KOPT-K1 (cell line): ENCODE measurements around the gene AIG1.
A peak's percentile ranks its signal among the peaks of the same experiment; 100 is the strongest.
"Not testable (repeated sequence)": the region's sequence is repeated elsewhere in the genome, so short reads cannot be mapped to it uniquely, and the experiment has no call there.

Experiments
- H3K27ac ChIP-seq: fragments of 200-600 bp; sonication (generic); 2 replicates; pipeline ENCODE4 v1.5.1; 2016; ENCODE audit warnings: antibody characterized with exemption, mild to moderate bottlenecking, low read depth, low read length; ENCODE audit not compliant: poor library complexity, severe bottlenecking
- H3K36me3 ChIP-seq: fragments of 200-600 bp; sonication (generic); 2 replicates; pipeline ENCODE4 v1.5.1; 2017; ENCODE audit warnings: antibody characterized with exemption, mild to moderate bottlenecking, low read length, moderate library complexity; ENCODE audit not compliant: insufficient read depth
- H3K9me3 ChIP-seq: fragments of 200-600 bp; sonication (generic); 2 replicates; pipeline ENCODE4 v1.5.1; 2017; ENCODE audit warnings: antibody characterized with exemption, low read length, mild to moderate bottlenecking; ENCODE audit not compliant: insufficient read depth, poor library complexity, severe bottlenecking

Gene AIG1

DNA sequence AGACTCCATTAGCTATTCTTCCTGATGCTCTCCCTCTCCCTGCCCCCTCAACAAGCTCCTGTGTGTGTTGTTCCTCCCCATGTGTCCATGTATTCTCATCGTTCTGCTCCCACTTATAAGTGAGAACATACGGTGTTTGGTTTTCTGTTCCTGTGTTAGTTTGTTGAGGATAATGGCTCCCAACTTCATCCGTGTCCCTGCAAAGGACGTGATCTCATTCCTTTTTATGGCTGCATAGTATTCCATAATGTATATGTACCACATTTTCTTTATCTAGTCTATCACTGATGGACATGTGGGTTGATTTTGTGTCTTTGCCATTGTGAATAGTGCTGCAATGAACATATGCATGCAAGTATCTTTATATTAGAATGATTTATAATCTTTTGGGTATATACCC is 16.3 kb upstream of the AIG1 start:
- not testable (repeated sequence) for H3K36me3 ChIP-seq, H3K27ac ChIP-seq, H3K9me3 ChIP-seq

DNA sequence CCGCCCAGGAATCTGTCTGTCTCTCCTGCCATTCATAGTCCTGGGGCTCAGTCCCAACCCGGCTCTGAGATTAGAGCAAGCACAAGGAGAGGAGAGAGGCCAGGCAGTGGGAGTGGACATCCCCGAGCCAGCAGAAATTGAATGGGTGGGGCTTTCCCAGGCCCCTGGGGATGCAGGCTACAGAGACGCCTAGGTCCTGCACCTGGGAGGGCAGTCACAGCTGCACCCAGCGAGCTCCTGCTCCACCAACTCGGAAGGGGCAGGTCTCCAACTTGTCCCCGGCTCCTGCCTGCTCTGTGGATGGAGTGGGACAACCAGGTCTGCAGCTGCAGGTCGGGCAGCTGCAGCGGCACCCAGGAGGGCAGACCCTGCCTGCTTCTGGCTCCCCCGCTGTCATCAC is 11.1 kb upstream of the AIG1 start:
- Histone ChIP-seq H3K36me3 (no peaks in the 10 kb centered on the region), H3K27ac (no peak overlapping the region), H3K9me3 (peaks cover 11% of the 10 kb centered on the region)

DNA sequence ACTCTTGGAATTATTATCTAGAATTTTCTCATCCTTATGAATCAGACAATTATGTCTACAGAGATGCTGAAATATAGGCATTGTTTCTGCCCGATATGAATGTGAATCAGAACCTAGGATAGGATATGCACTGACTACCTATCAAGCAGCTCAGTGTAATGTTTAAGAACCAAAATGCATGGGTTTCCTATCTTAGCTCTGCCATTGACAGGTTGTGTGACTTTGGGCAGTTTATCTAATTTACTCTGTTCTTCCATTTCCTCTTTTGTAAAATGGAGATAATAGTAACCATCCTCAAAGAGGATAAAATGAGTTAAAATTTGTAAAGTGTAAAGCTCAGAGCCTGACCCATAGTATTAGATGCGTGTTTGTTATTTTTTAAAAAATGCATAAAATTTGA is 10.2 kb upstream of the AIG1 start:
- H3K9me3 ChIP-seq: peaks cover 11% of the 10 kb centered on the region
- H3K27ac ChIP-seq: no peak overlapping the region
- no peaks in the 10 kb centered on the region for H3K36me3 ChIP-seq

DNA sequence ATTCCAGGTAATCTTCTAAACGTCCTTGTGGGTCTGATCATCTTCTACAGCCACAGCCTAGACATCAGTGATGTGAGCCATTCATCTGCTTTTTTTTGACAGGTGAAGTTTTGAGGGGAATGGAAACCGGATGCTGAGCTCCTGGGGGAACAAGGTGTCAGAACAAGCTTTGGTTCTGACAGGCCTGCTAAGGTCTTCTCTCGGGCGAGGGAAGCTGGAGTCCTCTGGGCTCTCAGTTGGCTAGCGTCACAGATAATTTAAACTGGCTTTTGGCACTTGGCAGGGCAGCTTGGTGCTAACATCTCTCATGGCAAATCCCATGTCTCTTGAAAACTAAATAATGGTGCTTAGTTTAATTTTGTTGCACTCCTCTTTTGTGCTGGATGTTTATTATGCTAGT is 8.4 kb upstream of the AIG1 start:
- Histone ChIP-seq H3K36me3 (no peaks in the 10 kb centered on the region), H3K9me3 (peaks cover 11% of the 10 kb centered on the region), H3K27ac (no peak overlapping the region)

DNA sequence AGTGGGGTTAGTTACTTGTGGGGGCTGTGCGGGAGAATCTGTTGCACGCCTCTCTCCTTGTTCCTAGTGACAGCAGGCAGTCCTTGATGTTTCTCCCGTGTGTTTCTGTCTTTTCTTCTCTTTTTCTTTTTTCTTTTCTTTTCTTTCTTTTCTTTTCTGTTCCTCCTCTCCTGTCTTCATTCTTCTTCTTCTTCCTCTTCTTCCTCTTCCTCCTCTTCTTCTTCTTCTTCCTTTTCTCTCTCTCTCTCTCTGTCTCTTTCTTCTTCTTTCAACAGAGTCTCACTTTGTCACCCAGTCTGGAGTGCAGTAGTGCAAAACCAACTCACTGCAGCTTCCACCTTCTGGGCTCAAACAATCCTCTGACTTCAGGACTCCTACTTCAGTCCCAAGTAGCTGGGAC is 6.8 kb upstream of the AIG1 start:
- no peaks in the 10 kb centered on the region for H3K36me3 ChIP-seq
- H3K27ac ChIP-seq: no peak overlapping the region
- H3K9me3 ChIP-seq: peaks cover 10% of the 10 kb centered on the region

DNA sequence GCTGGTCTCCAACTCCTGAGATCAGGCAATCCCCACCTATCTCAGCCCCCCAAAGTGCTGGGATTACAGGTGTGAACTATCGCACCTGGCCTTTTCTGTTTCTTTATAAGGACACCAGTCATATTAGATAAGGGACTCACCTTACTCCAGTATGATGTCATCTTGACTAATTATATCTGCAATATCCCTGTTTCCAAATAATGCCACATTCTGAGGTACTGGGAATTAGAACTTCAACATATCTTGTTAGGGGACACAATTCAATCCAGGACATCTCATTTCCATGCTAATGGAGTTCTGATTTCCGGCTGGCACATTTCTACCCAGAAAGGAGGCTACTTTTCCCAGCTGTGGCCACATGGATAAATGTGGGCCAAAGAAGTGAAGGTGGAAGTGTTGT is 6.4 kb upstream of the AIG1 start:
- H3K27ac ChIP-seq: no peak overlapping the region
- no peaks in the 10 kb centered on the region for H3K36me3 ChIP-seq
- peaks cover 5% of the 10 kb centered on the region for H3K9me3 ChIP-seq

DNA sequence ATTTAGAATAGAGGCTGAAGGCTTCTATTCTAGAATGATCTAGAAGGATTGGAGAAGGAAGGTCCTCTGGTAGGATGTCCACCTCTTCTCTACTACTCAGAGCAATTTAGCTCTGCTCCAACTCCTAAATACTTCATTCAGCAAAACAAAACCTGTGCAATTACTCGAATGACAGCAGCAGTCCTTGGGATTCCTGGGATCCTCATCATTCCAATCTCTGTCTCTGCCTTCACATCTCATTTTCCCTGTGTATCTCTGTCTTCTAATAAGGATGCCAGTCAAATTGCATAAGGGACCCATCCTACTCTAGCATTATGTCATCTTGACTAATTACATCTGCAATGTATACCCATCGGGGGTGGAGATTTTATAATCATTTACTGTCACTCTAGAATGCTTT is 5.5 kb upstream of the AIG1 start:
- Histone ChIP-seq H3K36me3 (no peaks in the 10 kb centered on the region), H3K27ac (no peak overlapping the region), H3K9me3 (no peaks in the 10 kb centered on the region)

DNA sequence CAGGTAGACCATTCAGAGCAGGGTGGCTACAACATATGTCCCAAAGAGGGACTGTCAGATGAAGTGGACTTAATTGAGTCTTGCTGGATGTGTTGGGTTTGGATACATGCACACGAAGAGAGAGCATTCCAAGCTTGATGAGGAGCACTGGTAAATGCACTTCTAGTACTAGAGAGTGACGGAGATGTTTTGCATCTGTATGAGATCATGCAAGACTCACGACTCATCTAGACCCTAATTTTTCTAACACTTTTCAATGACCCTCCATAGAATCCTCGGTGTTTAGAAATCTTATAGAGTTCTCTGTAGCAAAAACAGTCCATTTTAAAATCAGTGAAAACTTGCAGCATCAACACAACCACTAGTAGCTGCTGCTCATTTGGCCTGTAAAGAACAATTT is 4.8 kb upstream of the AIG1 start:
- Histone ChIP-seq H3K9me3 (no peaks in the 10 kb centered on the region), H3K36me3 (no peaks in the 10 kb centered on the region), H3K27ac (no peak overlapping the region)

DNA sequence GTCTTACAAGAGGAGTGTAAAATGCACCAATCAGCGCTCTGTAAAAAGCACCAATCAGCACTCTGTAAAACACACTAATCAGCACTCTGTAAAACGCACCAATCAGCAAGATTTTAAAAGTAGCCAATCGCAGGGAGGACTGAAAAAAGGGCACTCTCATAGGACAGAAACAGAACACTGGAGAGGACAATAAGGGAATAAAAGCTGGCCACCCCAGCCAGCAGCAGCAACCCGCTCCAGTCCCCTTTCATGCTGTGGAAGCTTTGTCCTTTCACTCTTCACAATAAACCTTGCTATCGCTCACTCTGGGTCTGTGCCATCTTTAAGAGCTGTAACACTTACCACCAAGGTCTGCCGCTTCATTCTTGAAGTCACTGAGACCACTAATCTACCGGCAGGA is 1.7 kb upstream of the AIG1 start:
- no peak overlapping the region for H3K27ac ChIP-seq
- H3K9me3 ChIP-seq: no peaks in the 10 kb centered on the region

DNA sequence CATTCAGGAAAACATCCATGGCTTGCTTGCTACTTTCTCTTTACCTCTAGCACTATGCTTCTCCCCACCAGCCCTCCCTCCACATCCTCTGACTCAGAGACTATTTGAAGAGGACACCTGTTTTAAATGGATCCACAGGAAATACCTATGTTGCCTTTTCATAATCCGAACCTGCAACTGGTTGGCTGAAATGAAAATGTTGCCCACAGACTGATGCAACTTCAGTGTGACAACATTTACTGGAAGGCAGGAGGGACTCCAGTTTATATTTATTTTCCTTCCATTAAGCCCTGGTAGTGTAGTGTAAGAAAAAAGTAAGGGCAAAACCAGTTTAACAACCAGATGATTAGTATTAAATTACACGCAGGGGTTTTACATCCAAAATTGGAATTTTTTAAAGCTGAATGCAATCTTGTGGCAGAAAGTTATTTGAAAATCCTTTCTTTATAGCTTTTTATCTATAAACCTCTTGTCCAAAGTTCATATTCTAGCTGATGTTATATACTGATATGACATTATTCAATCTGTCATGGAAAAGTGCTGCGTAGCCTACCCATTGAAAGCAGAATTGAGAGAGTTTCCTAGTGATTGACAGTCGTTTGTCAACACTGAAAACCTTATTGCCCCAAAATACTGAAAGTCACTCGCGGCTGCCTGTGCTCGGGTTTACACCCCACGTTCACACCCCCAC is 881 bp upstream of the AIG1 start:
- Histone ChIP-seq H3K9me3 (no peaks in the 10 kb centered on the region), H3K36me3 (no peaks in the 10 kb centered on the region), H3K27ac (peak overlapping the region; percentile 52)

More for the DNA sequence above, 1.7 kb upstream of the AIG1 start:
- no peaks in the 10 kb centered on the region for H3K36me3 ChIP-seq

DNA sequence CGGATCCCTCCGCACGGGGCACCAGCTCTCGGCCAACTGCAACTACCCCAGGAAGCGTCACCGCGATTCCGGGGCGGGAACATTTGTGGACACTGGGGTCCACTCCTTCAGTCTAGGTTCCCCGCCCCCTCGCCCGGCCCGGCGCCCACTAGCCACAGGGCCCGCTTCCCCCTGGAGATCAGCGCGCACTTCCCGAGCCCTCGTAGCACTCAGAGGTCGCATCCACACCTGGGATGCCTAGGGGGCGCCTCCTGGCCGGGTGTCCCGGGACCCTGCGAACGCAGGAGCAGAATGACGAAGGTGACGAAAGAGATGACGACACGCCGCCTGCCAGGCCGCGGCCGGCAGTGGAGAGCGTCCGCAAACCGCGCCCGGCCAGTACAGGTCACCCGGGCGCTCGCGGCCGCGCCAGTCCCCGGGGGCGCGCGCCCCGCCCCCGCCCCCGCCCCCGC is 309 bp upstream of the AIG1 start:
- Histone ChIP-seq H3K36me3 (no peaks in the 10 kb centered on the region), H3K9me3 (no peaks in the 10 kb centered on the region), H3K27ac (peak overlapping the region; percentile 52)

DNA sequence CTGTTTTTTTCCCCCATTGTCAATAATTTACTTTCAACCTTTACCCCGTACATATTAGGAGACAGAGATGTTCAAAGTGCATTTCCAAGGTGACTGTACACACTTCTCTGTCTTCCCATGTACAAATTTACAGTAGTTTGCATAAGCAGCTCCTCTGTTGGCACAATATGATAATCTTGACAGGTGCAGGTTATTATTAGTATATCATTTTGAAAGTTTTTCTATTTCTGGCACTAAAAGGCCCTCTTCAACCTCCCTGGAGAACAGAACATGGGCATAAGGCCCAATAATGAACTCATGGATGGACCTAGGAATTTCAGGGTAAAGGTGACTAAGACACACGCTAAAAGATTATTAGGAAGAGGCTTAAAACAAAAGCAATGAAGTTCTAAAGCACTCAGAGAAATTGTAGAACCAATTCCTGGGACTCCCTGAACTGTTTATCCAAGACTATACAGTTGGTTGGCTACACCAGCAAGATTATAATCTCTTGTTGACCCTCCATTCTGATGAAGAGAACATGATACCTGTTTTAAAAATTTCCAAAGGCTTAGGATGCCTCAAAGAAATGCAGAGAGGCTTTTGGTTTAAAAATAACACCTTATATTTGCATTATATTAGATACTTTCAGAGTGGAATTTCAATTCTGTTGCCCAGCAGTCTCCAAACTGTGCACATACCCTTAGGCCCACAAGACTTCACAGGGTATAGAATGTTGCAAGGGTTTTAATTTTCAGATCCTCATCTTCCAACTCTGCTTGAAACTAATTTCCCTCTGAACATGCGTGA is 1.1 kb downstream of the AIG1 start:
- Histone ChIP-seq H3K36me3 (no peaks in the 10 kb centered on the region), H3K27ac (no peak overlapping the region), H3K9me3 (no peaks in the 10 kb centered on the region)

DNA sequence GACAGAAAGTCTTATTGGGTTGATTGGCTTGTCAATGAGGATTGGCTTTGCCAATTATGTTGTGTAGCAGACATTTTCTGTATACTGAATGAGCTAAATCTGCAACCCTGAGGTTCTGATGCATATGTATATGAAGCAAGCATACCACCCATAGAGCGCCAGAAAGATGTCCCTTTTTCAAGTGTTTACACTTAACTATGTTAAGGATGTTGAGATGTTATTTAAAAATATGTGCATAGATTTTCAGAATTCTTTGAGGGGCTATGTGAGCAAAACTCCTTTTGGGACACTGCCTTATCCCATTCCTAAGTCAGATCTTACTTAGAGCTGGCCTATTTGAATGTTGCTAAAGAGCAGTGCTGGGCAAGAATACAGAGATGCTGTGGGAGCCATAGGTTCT is 1.9 kb downstream of the AIG1 start:
- Histone ChIP-seq H3K9me3 (no peaks in the 10 kb centered on the region), H3K36me3 (no peaks in the 10 kb centered on the region), H3K27ac (no peak overlapping the region)

DNA sequence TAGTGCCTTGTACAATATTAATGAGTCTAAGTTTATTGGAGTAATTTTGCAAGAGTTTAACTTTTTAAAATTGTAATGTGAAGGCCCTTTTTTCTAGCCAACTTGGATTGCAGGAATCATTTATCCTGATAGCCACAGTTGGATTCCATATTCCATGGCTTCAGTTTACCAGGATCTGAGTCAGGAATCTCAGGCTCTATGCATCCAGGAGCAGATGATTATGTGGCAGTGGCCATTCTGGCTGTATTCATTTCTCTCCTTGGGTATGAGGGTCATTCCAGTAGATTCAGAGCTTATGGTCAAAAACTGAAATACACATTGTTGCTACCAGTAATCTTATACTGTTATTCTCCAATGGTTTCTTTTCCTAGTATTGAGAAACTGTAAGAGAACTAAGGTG is 2.9 kb downstream of the AIG1 start:
- Histone ChIP-seq H3K27ac (no peak overlapping the region), H3K9me3 (no peaks in the 10 kb centered on the region), H3K36me3 (no peaks in the 10 kb centered on the region)

DNA sequence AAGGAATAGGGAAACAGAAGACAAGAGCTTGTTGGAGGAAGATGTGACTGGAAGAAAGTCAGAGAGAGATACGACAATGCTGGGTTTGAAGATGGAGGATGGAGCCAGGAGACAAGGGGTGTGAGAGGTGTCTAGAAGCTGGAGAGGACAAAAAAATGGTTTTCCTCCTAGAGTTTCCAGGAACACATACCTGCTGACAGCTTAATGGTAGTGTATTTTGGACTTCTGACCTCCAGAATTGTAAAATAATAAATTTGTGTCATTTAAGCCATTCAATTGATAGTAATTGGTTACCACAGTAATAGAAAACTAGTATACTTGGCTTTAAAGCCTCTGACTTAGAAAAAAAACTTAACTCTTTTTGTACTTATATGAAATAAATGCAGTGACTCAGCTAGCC is 3.6 kb downstream of the AIG1 start:
- Histone ChIP-seq H3K36me3 (no peaks in the 10 kb centered on the region), H3K27ac (no peak overlapping the region), H3K9me3 (no peaks in the 10 kb centered on the region)
